Raji (cell line): ENCODE results near the gene ADCY1.

Experiments used
- POLR2A ChIP-seq: IDR thresholded peaks from 2 replicates; pipeline ENCODE4 v1.6.1; 2011; ENCODE audit warnings: low read depth, low read length, control low read depth; ENCODE audit not compliant: insufficient read depth

Gene ADCY1

DNA sequence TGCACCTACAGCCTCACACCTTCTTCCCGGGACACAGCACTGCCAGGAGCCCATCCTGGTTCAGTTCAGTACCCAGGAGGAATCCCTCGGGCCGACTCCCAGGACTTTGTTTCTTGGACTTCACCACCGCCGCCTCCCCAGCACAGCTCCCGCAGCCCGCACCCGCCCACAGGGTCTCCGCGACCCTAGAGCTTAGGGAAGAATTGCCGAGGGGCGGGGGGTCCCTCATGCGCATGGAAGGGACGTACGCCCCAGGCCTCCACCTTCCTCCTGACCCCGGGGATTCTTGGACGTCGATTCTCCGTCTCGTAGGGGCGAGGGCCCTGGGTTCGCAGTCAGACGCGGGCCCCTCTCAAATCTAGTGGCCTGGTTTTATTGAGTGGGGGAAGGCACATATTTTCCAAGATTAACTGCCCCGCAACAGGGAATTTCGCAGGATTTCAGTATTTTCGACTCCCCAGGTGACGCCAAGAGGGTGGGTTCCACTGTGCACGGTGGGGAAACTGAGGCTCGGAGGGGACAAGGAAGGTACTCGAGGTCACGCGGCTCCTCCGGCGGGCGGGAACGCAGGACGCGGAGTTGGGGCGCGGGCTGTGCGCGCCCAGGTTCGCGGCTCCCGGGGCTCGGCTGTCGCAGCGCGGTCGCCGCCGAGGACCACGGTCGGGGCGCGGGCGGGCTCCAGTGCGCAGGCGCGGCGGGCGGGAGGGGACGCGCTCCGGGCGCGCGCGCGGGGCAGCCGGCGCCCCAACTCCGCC, at the start of gene ADCY1:
ADCY1 (plus strand) TSS at position 708 of the 755 bp plus-strand sequence. CDS start 176 bp downstream, outside the sequence.
- no peak for TF ChIP-seq POLR2A

DNA sequence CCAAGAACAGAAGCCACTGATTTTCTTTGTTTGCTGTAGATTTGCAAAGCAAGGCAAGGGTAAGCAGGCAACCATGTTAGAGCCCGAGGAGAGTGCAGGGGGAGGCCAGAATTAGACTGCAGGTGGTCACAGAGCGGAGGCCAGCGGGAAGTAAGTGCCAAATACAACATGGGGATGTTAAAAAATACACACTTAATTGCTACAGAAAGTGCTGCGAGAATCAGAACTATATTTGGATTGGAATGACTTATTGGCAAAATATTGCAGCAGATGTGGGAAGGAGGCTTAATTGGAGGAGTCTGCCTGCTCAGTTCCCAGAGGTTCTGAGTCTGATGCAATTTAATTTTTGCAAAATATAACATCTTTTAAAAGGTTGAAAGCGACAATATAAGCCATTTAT, 49.7 kb upstream of the ADCY1 start:
- no peak for TF ChIP-seq POLR2A

DNA sequence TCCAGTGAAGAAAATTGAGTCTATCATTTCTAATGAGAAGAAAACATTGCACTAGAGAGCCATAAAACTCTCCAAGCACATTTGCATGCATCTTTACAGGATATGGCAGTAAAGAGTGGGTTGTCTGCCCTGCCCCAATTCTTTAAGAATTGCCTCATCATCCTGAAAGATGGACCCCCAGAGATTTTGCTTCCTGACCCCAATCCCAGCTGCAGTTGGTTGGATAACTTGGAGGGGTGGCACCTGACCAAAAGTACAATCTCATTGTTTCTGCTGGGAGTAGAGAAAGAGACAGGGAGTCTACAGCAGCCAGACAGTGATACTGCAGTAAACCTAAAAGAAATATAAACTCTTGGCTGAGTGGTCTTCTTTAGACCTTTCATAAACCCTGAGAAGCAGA, 49.1 kb upstream of the ADCY1 start:
- TF ChIP-seq POLR2A, result no peak

DNA sequence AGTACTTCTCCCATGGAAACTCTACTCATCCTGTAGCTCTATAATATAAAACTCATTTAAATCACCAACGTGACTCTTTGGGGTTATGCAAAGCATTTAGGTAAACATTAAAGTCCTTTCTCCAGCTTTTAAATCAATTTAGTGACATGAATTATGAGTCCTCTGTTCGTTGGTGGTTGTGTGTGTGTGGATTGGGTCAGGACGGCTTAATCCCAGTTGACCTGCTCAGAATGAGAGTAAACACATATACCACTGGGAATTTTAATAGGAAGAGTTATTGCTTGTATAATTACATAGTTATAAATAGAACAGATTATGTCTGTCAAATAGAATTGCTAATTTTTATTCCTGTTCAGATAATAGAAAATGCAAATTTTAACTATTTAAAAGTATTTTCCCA, 30.7 kb upstream of the ADCY1 start:
- no peak for TF ChIP-seq POLR2A

DNA sequence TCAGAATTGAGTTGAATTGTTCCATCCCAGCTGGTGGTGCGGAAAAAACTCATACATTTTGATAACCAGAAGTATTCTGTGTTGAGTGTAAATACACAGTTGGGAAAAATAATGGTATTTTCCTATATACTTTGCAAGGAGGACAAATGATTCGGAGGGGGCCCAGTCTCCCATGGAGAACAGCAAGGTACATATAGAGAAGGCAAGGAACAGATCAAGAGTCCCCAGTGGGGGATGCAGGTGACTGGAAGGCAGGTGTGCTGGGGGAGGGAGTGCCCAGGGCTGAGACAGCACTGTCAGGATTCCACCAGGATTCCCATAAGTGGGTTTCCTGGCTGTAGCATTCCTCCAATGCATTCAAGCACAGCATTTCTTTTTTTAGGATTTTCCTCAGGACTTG, 10.8 kb upstream of the ADCY1 start:
- no peak for TF ChIP-seq POLR2A

DNA sequence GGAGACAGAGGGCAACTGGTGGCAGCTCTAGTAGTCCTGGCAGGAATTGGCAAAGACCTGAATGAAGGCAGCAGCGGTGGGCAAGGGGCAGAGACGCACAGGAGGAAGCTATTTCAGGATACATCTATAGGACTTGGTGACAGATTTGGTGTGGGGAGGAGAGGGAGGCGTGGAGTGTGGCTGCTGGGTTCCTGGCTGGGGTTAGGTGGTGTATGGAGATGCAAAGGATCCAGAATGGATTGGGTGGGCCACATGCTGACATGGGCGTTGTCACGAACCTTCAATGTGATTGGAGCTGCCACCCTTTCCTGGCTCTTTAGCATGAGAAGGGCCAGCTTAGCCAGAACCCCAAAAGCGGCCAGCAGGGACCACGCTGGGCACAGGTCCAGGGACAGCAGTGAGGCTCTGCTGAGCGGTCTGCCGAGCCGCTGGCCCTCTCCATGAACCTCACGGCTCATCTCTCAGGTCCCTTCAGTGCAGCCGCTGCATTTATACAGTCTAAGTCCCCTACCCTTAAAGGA, 10.2 kb upstream of the ADCY1 start:
- TF ChIP-seq POLR2A, result no peak

DNA sequence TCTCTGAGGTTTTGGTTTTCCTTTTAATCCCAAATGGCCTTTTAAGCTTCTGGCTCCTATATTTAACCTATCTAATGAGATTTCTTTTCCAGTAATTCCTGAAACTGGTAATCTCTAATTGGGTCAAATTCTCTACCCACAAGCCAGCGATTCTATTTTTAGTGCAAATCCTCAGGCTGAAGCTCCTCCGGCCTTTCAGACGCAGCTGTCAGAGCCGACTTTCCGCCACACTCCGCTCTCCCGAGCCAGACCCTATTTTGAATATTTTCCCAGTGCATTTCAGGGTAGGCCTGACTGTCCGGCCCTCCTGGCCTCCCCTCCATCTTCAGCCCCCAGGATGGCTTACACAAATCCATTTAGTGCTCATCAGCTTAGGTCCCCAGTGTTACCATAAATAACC, 9.7 kb upstream of the ADCY1 start:
- no peak for TF ChIP-seq POLR2A

DNA sequence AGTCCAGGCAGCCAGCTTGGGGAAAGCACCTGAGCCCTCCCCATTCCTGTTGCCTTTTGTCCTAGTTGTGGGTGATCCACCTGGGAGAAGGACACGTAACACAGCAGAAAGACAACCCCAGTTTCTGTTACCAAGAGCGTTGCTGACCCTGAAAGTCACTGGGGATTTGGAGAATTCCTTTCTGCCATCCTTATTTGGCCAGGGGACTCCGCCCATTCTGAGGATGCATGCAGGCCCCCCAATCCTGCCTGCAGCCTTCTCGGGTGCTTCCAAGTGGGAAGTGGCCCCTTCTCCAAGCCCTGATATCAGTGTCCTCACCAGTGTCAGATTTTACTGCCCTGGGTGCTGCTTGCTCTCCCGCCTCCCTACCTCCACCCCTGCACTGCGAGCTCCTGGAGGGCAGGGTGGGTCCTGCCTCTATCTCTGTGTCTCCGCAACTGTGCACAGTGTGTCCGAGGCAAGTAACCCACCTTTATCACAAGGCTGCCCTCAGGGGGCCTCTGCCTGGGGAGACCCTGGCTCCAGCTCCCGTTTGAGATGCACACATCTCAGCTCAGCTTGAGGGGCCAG, 9.2 kb upstream of the ADCY1 start:
- TF ChIP-seq POLR2A, result no peak

DNA sequence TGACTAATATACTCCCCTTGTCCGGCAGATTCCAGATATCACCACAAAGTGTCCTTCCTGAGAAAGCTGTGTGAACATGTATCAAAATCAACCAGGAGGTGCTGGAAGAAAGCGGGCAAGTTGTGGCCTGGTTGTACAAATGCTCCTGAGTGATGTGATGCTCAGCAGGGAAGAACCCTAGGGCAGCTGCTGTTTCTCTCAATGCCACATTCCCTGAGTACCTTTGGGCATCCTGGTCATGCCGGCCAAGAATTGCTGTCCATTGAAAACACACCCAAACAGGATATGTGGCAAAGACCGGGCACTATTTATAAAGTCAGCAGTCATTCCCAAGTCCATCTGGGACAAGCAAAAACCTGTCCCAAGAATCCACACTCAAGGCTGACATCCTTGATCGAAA, 7.8 kb upstream of the ADCY1 start:
- no peak for TF ChIP-seq POLR2A

DNA sequence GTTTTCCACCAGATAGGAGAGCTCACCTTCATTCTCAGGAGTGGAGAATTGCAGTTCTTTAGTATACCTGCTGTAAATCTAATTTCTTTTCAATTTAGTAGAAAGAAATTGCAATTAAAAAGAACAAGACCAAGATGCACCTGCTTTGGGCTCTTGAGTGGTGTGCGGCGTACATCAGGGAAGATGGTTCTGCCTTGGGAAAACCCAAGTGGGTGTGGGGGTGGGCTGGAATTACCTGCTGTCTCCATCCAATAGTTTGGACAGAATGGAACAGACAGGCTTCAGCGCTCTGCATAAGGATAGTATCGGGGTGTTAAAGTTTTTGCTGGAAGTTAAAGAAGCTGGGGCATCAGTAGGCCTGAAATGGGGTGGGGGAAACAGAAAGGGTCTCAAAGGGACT, 7.2 kb upstream of the ADCY1 start:
- TF ChIP-seq POLR2A, result no peak

DNA sequence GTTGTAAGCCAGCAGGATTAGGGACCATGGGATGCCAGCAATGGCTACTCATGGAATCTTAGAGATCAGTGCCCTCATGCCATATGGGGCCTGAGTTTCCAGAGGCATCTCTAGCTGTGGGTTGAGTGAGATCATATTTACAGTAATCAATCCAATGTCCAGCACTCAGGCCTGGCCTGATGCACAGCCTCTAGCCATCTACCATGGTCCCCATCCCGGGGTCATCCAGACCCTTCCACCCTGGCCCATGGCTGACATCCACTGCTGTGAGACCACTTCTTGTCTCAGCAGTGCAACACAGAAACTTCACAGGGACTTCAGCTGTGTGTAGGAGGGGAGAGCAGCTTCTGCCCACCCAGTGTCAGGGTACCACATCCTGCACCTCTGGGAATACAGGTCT, 6.5 kb upstream of the ADCY1 start:
- TF ChIP-seq POLR2A, result no peak

DNA sequence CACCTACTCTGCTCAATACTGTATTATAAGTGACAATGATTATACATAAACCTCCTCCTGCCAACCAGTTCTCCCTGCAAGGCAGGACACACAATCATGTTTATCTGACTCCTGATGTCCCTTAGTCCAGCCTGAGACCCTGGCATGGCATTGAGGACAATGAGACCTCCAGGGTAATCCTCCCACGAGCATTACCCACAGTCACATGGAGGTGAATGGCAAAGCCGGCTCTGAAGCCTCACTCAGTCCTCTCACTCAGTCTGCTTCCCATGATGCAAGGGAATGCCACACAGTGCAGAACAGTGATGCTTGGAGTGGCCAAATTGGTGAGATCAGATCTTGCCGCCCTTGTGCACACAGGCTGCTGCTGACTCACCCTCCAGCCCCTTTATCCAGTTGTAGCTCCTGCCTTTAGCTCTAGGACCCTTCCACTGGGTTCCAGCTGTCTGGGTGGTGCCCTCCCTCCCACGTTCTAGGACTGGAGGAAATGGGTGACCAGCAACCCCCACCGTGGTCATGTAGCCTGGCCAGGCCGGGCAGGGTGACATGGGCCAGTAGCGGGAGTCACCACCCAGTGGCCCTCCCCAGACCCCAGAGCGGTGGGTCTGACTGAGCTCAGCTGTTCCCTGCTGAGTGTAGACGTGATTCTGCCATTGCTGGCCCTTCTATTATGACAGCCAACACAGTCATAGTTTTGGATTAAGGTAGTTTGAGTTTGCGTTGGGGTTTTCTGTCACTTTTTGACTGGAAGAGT, 5.5 kb upstream of the ADCY1 start:
- TF ChIP-seq POLR2A, result no peak

DNA sequence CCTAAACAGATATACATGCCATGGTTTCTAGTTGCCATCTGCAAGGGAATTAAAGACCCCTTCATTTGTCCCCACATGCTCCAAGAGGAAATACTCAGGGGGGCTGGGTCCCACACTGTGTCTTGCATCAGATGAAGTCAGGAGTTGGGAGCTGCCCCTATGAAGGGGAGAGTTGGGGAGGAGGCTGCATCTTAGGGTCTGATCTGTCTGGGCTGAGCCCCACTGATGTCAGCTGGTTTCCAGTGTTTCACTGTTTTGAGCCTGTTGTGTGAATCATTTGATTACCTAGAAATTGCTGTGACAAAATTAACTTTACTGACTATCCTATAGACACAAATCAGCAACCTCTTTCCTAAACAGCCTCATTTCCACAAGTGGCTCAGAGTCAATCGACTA, 4.9 kb upstream of the ADCY1 start:
- TF ChIP-seq POLR2A, result no peak

DNA sequence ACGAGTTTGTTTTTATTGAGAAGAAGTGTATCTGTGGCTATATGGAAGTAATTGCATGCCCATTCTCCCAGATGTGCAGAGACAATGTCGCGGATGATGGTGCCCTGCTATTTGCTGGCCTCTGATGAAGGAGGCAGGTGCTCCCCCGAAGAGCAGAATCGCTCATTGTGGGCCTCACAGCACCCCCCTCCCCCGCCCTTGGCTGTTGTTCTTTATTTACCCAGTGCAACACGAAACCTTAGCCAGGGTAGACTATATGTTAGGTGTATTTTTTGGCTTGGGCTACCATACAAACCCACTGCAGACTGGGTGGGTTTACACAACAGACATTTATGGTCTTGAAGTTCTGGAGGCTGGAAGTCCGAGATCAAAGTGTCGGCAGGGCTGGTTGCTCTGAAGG, 3.4 kb upstream of the ADCY1 start:
- no peak for TF ChIP-seq POLR2A

DNA sequence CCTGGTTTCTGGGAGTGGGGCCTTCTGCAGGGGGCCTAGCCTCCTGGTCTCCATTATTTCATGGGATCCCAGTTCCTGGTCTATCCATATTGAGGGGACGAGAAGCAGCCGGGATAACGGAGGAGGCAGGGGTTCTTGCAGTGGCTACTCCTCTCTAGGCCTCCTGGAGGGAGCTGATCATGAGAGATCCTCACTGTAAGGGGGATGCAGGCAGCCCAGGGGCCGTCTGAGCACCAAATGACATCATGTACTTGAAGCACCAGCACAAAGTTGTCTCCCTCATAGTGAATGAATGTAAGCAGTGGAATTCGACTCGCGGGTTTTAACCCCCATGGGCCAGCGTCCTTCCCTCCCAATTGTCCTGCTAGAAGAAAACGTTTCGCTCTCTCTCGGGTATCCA, 964 bp upstream of the ADCY1 start:
- no peak for TF ChIP-seq POLR2A

DNA sequence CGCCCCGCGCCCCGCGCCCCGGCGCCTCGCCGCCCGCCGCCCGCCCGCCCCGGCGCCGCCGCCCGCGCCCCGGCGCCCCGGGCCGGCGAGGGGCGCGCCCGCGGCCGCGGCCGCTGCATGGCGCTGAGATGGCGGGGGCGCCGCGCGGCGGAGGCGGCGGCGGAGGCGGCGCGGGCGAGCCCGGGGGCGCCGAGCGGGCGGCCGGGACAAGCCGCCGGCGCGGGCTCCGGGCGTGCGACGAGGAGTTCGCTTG, 174 bp downstream of the ADCY1 start:
- no peak for TF ChIP-seq POLR2A
